Thoracic aorta (tissue), 2 donors: ENCODE data around the gene FHIT. TPM values are rescaled to one million over a fixed set of nuclear protein-coding genes. Genes with fewer than 3 reads are reported as not detected.

Experiments
- ATAC-seq: fragments of 150-250 bp; one replicate; pipeline ENCODE4 v1.8.0; 2017; ENCODE audit warnings: low read depth; ENCODE audit not compliant: insufficient number of reproducible peaks, low FRiP score
- DNase-seq: peaks from one replicate; pipeline ENCODE4 v3.0.0-alpha.2; 2020; ENCODE audit warnings: low spot score
- H3K27ac ChIP-seq, 2 donors: fragments of 200-600 bp; sonication (generic); 1 replicate in 1 of 2; 2 replicates in 1 of 2; pipeline ENCODE4 v1.5.1; 2016; ENCODE audit warnings: mild to moderate bottlenecking in 2 of 2, moderate library complexity in 2 of 2
- H3K27me3 ChIP-seq: fragments of 200-600 bp; sonication (generic); replicated peaks from 2 replicates; pipeline ENCODE4 v1.6.0; 2016; ENCODE audit warnings: mild to moderate bottlenecking; ENCODE audit not compliant: insufficient read depth
- H3K36me3 ChIP-seq: fragments of 200-600 bp; sonication (generic); one replicate; pipeline ENCODE4 v1.5.1; 2016
- H3K4me1 ChIP-seq, 2 donors: fragments of 200-600 bp; sonication (generic); 1 replicate in 1 of 2; 2 replicates in 1 of 2; pipeline versions ENCODE4 v1.5.1 to v1.6.0; 2016; ENCODE audit warnings: low read depth in 2 of 2, mild to moderate bottlenecking in 1 of 2; ENCODE audit not compliant: control insufficient read depth in 1 of 2
- H3K4me3 ChIP-seq: fragments of 200-600 bp; sonication (generic); 2 replicates; pipeline ENCODE4 v1.5.1; 2016; ENCODE audit warnings: mild to moderate bottlenecking
- H3K9me3 ChIP-seq: fragments of 200-600 bp; sonication (generic); 2 replicates; pipeline ENCODE4 v1.5.1; 2016
- CTCF ChIP-seq: fragments of 200-600 bp; sonication (generic); IDR thresholded peaks from one replicate; pipeline ENCODE4 v1.5.1; 2019; ENCODE audit warnings: antibody characterized with exemption
- total RNA-seq, 2 donors: library from RNA; depleted of rRNA; stranded (reverse); fragments of >200 nt; gene quantifications; one replicate each; pipeline versions ENCODE4 v1.1.0 to v1.2.3, GENCODE V29; 2016

Gene FHIT
- total RNA-seq, 2 donors from 2014 or later = 2.0 to 2.3 TPM

- no peak for TF ChIP-seq CTCF
- Histone ChIP-seq H3K27me3 (no peaks in the 10 kb centered on the region), H3K4me1 (peaks cover 0 to 9% of the 10 kb centered on the region in 2 donors), H3K27ac (no peak overlapping the region), H3K9me3 (no peaks in the 10 kb centered on the region), H3K36me3 (no peaks in the 10 kb centered on the region), H3K4me3 (no peak overlapping the region)
- DNase-seq (no peak), ATAC-seq (no peak)
Measured at GRCh38 chr3:61158216-61158615, 93.0 kb downstream of the FHIT start.

GRCh38 chr3:61157414-61157813, 93.8 kb downstream of the FHIT start:
- DNase-seq (no peak), ATAC-seq (no peak)
- no peak for TF ChIP-seq CTCF
- no peaks in the 10 kb centered on the region for H3K9me3 ChIP-seq
- no peaks in the 10 kb centered on the region for H3K27me3 ChIP-seq
- H3K27ac ChIP-seq = no peak overlapping the region
- H3K36me3 ChIP-seq = no peaks in the 10 kb centered on the region
- H3K4me3 ChIP-seq = no peak overlapping the region
- H3K4me1 ChIP-seq = peaks cover 0 to 9% of the 10 kb centered on the region in 2 donors

- DNase-seq (no peak), ATAC-seq (no peak)
- no peaks in the 10 kb centered on the region for H3K9me3 ChIP-seq
- no peak overlapping the region for H3K4me3 ChIP-seq
- H3K4me1 ChIP-seq = peaks cover 0 to 9% of the 10 kb centered on the region in 2 donors
- H3K27ac ChIP-seq = no peak overlapping the region
- no peaks in the 10 kb centered on the region for H3K36me3 ChIP-seq
- TF ChIP-seq CTCF = no peak
- H3K27me3 ChIP-seq = no peaks in the 10 kb centered on the region
Measured at GRCh38 chr3:61155701-61156292, 95.5 kb downstream of the FHIT start.

- no peak for TF ChIP-seq CTCF
- H3K36me3 ChIP-seq = no peaks in the 10 kb centered on the region
- no peaks in the 10 kb centered on the region for H3K9me3 ChIP-seq
- ATAC-seq (no peak), DNase-seq (no peak)
- no peaks in the 10 kb centered on the region for H3K27me3 ChIP-seq
- peaks cover 0 to 9% of the 10 kb centered on the region in 2 donors for H3K4me1 ChIP-seq
- no peak overlapping the region for H3K27ac ChIP-seq
- H3K4me3 ChIP-seq = no peak overlapping the region
Measured at GRCh38 chr3:61154457-61155198, 96.6 kb downstream of the FHIT start.

- DNase-seq (no peak), ATAC-seq (no peak)
- no peak for TF ChIP-seq CTCF
- H3K4me3 ChIP-seq = no peak overlapping the region
- no peaks in the 10 kb centered on the region for H3K27me3 ChIP-seq
- no peaks in the 10 kb centered on the region for H3K9me3 ChIP-seq
- H3K4me1 ChIP-seq = peaks cover 0 to 9% of the 10 kb centered on the region in 2 donors
- no peaks in the 10 kb centered on the region for H3K36me3 ChIP-seq
- H3K27ac ChIP-seq = no peak overlapping the region
Measured at GRCh38 chr3:61152071-61152470, 99.2 kb downstream of the FHIT start.
